ENCODE data around the gene ABLIM3.

The ABLIM3 gene

DNA sequence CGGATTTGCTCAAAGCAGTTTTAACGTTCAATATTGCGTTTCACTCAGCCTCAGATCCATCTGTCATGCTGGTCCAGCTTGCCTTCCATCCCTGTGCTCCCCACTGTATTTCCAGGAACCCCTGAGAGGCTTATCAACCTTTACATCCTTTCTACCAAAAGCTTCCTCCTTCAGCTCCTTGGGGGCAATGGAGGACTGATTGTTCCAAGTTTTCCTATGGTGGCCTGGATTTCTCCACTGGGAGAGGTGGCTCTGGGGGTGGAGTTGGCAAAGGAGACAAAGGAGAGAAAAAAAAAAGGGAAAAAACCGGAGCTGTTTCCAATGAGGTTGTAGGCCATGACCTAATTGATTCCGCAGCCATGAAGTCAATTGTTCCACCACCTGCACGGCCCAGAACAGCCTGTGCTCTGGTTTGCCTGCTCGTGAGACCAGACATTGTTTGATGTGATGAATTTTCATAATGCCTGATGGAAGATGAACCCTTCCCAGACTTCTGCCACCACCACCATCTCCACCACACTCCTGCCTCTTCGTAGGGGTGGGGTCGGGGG is 54.1 kb downstream of the ABLIM3 start:
- no peak for DNase-seq

- no peak for DNase-seq
Measured at GRCh38 chr5:149195962-149196361, 54.7 kb downstream of the ABLIM3 start.

DNA sequence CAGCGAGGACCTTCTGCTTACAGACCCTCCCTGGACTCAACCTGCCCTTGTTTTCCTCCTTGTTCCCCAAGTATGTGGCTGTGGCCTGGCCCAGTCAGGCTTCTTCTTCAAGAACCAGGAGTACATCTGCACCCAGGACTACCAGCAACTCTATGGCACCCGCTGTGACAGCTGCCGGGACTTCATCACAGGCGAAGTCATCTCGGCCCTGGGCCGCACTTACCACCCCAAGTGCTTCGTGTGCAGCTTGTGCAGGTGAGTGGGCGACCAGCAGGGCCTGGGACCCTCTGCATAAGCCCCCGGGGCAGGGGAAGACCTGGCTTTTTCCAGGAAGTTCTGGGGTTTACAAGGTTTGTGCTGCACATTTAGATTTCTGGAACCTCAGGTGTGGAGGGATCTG is 56.9 kb downstream of the ABLIM3 start:
- DNase-seq: no peak

DNA sequence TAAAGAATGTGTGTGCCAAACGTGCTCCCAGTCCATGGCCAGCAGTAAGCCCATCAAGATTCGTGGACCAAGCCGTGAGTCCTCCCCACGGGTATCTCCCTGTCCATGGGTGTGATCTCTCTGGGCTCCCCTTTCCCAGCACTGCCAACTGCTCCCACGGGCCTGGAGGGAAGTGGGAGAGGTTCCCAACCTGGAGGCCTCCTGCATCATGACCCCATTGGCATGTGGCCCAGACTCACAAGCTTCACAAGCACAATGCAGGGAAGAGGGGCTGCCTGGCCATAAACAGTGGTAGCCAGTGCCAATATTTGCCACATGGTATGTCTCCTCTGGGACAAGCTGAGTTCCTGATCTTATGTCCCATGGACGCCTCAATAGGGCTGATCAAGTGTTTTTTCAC is 59.1 kb downstream of the ABLIM3 start:
- DNase-seq: no peak

GRCh38 chr5:149201121-149201637 is 59.9 kb downstream of the ABLIM3 start:
- no peak for DNase-seq

DNA sequence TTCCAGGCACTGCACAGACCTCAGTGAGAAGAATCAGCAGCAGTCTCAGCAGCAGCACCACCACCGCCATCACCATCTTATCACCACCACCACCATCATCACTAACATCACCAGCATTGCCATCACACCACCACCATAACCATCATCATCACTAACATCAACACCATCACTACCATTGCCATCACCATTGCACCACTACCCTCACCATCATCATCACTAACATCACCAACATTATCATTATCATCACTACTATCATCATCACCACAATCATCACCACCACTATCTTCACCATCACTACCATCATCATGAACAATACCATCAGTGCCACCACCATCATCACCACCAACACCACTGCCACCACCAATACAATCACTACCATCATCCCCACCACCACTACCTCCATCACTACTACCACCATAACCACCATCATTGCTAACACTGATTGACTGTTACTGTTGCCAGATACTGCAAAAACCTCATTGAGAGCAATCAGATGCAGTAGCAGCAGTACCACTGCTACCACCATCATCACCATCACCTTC is 61.7 kb downstream of the ABLIM3 start:
- DNase-seq: no peak

- no peak for DNase-seq
Measured at GRCh38 chr5:149203921-149204441, 62.7 kb downstream of the ABLIM3 start.

- no peak for DNase-seq
Measured at GRCh38 chr5:149205625-149206523, 64.6 kb downstream of the ABLIM3 start.

DNA sequence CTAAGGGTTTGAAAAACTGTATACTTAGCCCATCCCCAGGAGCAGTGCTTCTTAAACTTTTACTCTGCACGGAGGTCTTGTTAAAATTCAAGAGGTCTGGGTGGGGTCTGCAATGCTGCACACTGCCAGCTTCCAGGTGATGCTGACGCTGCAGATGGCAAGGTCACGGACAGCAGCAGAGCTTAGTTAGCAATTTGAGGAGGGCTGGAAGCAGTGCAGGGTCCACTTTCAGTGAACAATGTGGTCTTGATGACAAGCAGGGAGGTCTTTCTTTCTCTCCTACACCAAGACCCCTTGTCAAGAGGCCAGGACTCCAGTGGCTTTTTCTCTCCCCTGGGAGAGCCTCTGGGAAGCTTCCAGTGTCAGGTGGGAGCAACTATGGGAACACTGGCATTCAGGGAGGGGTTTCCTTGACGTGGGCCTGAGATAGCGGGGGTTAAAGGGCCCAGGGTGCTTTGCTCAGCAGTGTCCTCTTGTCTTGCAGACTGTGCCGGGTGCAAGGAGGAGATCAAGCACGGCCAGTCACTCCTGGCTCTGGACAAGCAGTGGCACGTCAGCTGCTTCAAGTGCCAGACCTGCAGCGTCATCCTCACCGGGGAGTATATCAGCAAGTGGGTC is 65.3 kb downstream of the ABLIM3 start:
- DNase-seq: no peak

DNA sequence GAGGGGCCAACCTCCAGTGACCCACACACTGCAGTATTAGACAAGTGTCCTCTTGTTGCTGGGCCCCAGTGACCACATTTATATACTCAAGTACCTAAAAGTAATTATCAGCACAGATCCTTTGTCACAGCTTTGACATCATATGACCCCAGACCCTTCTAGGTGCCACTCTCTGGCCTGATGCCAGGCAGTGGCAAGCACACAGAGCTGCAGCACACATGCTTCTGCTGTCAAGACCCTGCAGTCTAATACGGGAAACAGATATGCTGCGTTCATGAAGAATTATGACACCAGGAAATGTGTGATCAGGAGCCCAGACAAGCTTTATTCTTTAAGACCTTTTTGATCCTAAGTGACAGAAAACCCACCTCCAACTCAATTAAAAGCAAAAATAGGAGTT is 66.5 kb downstream of the ABLIM3 start:
- no peak for DNase-seq

DNA sequence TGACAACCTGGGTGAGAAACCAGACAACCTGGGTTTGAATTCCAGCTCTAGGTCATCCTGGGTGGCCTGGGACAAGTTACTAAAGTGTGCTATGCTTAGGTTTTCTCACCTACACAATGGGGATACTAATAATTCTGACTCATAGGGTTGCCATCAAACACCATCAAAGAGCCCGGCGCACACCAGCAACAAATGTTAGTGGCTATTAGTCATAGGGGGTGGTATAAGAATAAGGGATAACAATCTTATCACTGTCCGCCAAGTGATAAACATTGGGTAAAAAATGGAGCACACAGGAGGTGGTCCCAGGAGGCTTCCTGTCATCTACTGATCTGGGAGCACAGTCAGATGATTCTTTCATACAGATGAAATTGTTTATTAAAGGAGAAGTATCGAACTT is 68.9 kb downstream of the ABLIM3 start:
- no peak for DNase-seq

- DNase-seq: no peak
Measured at GRCh38 chr5:149210968-149211490, 69.7 kb downstream of the ABLIM3 start.

DNA sequence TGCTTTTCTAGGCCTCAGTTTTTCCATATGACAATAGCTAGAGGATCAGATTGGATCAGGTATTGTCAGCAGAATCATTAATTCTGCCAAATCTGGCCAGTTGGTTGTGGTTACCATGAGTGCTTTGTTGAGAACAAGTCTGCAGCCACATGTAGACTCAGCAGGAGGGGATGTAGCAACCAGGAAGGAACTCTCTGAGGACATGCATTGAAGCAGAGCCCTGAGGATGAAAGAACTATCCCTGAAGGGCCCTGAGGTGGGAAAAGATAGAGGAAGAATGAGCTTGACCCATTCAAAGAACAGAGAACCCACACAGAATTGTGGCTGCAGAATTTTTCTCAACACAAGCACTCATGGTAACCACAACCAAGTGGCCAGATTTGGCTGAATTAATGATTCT is 70.3 kb downstream of the ABLIM3 start:
- no peak for DNase-seq

- no peak for DNase-seq
Measured at GRCh38 chr5:149212198-149212951, 71.1 kb downstream of the ABLIM3 start.

DNA sequence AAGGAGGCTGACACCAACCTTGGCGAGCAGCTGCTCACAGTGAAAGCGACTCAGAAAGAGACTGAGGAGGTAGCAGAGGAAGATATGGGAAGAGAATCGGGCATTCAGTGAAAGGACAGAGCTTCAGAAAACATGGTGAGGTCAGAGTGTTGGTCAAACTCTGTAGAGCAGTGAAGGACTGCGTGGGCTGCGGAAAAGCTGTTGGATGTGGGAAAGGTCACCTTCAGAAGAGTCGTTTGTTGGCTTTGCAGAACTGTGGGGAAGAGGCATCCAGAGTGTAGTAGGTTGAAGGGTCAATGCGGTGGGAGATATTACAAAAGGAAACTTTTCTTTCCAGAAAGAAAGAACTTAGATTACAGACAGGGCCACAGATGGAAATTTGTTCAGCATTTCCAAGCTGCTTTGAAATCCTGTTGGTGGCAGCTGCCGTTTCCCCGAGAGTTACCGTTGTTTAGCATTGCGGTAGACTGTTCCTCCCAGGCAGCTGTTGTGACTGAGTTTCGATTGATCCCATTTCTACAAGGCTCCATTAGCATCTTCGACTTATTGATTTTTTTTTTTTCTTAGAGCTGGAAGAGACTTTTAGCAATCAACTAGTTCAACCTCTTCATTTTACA is 72.1 kb downstream of the ABLIM3 start:
- DNase-seq: no peak

DNA sequence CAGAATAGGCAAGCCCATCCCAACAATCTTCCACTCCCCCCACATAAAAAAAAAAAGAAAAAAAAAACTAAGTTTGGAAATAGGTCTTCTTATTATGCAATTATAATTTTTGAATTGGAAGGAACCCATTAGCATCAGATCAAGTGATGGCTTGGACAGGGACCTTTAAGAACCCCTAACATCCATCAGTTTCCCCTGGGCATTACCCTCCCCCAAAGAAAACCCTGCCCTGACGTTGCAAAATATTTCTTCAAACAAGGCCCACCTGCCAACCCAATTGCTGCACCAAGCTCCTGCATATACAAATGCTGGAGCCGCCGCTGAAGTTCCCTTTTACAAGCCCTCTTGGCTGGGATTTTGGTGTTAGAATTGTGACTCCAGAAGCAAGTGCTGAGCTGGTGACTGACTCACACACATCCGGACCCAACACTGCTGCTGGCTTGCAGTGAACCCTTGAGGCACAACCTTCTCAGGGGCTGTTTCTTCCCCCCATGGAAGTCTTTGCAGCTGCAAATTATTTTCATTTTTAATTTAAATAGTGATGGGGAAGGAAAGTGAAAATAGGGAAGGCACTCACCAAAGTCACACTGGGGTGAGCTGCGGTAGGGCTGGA is 74.3 kb downstream of the ABLIM3 start:
- DNase-seq: no peak

DNA sequence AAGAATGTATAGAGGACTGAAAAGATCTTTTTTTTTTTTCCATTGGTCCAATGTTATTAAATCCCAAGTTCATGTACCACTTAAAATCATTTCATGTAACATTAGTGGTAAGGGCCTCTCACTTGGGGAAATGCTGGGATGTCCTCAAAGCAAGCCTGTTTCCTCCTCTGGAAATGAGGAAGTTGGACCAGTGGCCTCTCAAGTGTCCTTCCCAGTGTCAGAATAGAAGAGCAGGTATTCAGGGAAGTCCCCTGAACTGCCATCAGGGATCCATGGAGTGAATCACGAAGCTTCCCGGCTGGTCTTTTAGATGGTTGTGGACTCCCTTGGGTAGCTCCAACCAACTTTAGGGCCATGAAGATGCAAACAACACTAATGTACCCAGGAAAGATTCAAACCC is 75.2 kb downstream of the ABLIM3 start:
- no peak for DNase-seq

GRCh38 chr5:149217096-149217802 is 76.0 kb downstream of the ABLIM3 start:
- no peak for DNase-seq

GRCh38 chr5:149217803-149218155 is 76.5 kb downstream of the ABLIM3 start:
- no peak for DNase-seq

GRCh38 chr5:149219584-149219983 is 78.3 kb downstream of the ABLIM3 start:
- DNase-seq: no peak

GRCh38 chr5:149220750-149221149 is 79.5 kb downstream of the ABLIM3 start:
- no peak for DNase-seq

All from activated CD4-positive, alpha-beta T cell treated with anti-CD3 and anti-CD28 coated beads for 4 hours (primary cell).